ENCODE results near the gene ETNK1.

The ETNK1 gene

DNA sequence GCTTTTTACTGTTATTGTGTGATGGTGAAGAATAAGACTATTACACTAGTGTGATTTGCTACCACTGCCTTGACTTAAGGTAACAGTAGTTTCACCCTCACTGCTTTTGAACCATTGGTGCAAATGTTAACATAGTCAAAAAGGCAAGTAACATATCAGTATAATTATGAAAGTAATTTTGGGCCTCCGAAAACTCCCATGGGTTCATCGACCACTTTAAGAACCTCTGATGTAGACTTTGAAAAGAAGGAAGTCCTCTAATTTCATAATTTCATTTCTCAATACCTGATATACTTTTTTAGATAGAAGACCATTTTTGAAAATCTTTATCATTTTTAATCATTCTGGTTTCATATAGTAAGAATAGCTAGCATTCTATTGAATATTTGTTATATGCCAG, 57.7 kb downstream of the ETNK1 start:
- Histone ChIP-seq H3K23ac (ENCODE audit: low read length in 2 of 2) (no peak overlapping the region), H3K4me3 (ENCODE audit: insufficient read depth in 1 of 2, low read depth in 1 of 2, low read length in 2 of 2) (no peak overlapping the region), H2BK12ac (ENCODE audit: low read length in 2 of 2) (no peak overlapping the region), H3K36me3 (ENCODE audit: control insufficient read depth in 1 of 2, insufficient read depth in 2 of 2, low read depth in 1 of 2, low read length in 2 of 2) (peaks cover 9 to 53% of the 10 kb centered on the region in 2 experiments), H3K4me2 (ENCODE audit: low read length, poor library complexity, severe bottlenecking) (no peak overlapping the region), H3K27ac (ENCODE audit: low read length, poor library complexity, severe bottlenecking) (no peak overlapping the region), H2AFZ (ENCODE audit: low read depth, low read length) (no peak overlapping the region), H3K18ac (ENCODE audit: low read depth in 1 of 2, low read length in 2 of 2) (no peak overlapping the region), H2AK5ac (ENCODE audit: low read length, severe bottlenecking) (no peak overlapping the region), H3K9ac (ENCODE audit: low read length) (no peak overlapping the region), H4K8ac (ENCODE audit: low read length) (no peak overlapping the region), H3K4me1 (ENCODE audit: control insufficient read depth, insufficient read depth, low read depth, low read length) (no peaks in the 10 kb centered on the region), H3K27me3 (ENCODE audit: control insufficient read depth in 1 of 2, insufficient read depth in 1 of 2, low read length in 2 of 2) (no peaks in the 10 kb centered on the region), H2BK120ac (ENCODE audit: low read depth, low read length) (no peak overlapping the region), H4K91ac (ENCODE audit: low read length) (no peak overlapping the region), H2BK5ac (ENCODE audit: low read depth, low read length, poor library complexity, severe bottlenecking) (no peak overlapping the region), H3K9me3 (ENCODE audit: control insufficient read depth, low read length) (no peaks in the 10 kb centered on the region), H3K4ac (ENCODE audit: low read depth in 1 of 2, low read length in 2 of 2) (no peak overlapping the region), H2BK15ac (ENCODE audit: low read depth, poor library complexity, severe bottlenecking) (no peak overlapping the region), H3K14ac (ENCODE audit: low read length in 2 of 2) (no peak overlapping the region), H3K79me1 (replicated peaks; ENCODE audit: low read length, poor library complexity, severe bottlenecking) (peaks cover 12% of the 10 kb centered on the region)
- no CpG with 5 or more reads among the region's 2 CpGs for WGBS
- no peak for DNase-seq

DNA sequence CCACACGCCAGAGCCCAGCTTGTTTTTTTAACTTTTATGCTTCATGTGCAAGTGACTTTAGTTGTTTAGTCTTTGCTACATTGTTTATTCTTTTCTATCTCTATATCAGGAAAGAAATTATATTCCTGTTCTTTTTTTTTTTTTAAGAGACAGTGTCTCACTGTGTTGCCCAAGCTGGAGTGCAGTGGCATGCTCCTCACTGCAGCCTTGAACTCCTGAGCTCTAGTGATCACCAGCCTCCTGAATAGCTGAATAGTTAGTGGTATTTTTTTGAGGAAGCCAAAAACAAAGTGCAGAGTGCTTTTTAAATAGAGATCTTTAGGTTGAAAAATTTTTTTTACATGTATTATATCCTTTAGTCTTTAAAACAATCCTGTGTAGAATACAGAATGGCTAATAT, 58.2 kb downstream of the ETNK1 start:
- DNase-seq, result no peak
- Histone ChIP-seq H3K27ac (ENCODE audit: low read length, poor library complexity, severe bottlenecking) (no peak overlapping the region), H3K14ac (ENCODE audit: low read length in 2 of 2) (no peak overlapping the region), H3K18ac (ENCODE audit: low read depth in 1 of 2, low read length in 2 of 2) (no peak overlapping the region), H3K9me3 (ENCODE audit: control insufficient read depth, low read length) (no peaks in the 10 kb centered on the region), H2BK120ac (ENCODE audit: low read depth, low read length) (no peak overlapping the region), H3K4me3 (ENCODE audit: insufficient read depth in 1 of 2, low read depth in 1 of 2, low read length in 2 of 2) (no peak overlapping the region), H4K91ac (ENCODE audit: low read length) (no peak overlapping the region), H3K79me1 (replicated peaks; ENCODE audit: low read length, poor library complexity, severe bottlenecking) (peaks cover 12% of the 10 kb centered on the region), H3K4me2 (ENCODE audit: low read length, poor library complexity, severe bottlenecking) (no peak overlapping the region), H3K27me3 (ENCODE audit: control insufficient read depth in 1 of 2, insufficient read depth in 1 of 2, low read length in 2 of 2) (no peaks in the 10 kb centered on the region), H4K8ac (ENCODE audit: low read length) (no peak overlapping the region), H3K4ac (ENCODE audit: low read depth in 1 of 2, low read length in 2 of 2) (no peak overlapping the region), H3K23ac (ENCODE audit: low read length in 2 of 2) (no peak overlapping the region), H2AK5ac (ENCODE audit: low read length, severe bottlenecking) (no peak overlapping the region), H2BK5ac (ENCODE audit: low read depth, low read length, poor library complexity, severe bottlenecking) (no peak overlapping the region), H3K9ac (ENCODE audit: low read length) (no peak overlapping the region), H2BK15ac (ENCODE audit: low read depth, poor library complexity, severe bottlenecking) (no peak overlapping the region), H2BK12ac (ENCODE audit: low read length in 2 of 2) (no peak overlapping the region), H2AFZ (ENCODE audit: low read depth, low read length) (no peak overlapping the region), H3K4me1 (ENCODE audit: control insufficient read depth, insufficient read depth, low read depth, low read length) (no peaks in the 10 kb centered on the region), H3K36me3 (ENCODE audit: control insufficient read depth in 1 of 2, insufficient read depth in 2 of 2, low read depth in 1 of 2, low read length in 2 of 2) (peaks cover 9 to 48% of the 10 kb centered on the region in 2 experiments)
- WGBS, result 100% methylated on average over 1 of the region's 1 CpG

GRCh38 chr12:22684140-22685118, 59.5 kb downstream of the ETNK1 start:
- Histone ChIP-seq H2BK120ac (ENCODE audit: low read depth, low read length) (no peak overlapping the region), H2BK5ac (ENCODE audit: low read depth, low read length, poor library complexity, severe bottlenecking) (no peak overlapping the region), H3K9ac (ENCODE audit: low read length) (peak overlapping the region; percentile 43), H3K4me2 (ENCODE audit: low read length, poor library complexity, severe bottlenecking) (no peak overlapping the region), H4K91ac (ENCODE audit: low read length) (no peak overlapping the region), H2AK5ac (ENCODE audit: low read length, severe bottlenecking) (no peak overlapping the region), H4K8ac (ENCODE audit: low read length) (no peak overlapping the region), H3K4me1 (ENCODE audit: control insufficient read depth, insufficient read depth, low read depth, low read length) (no peaks in the 10 kb centered on the region), H3K4me3 (ENCODE audit: insufficient read depth in 1 of 2, low read depth in 1 of 2, low read length in 2 of 2) (no peak overlapping the region), H3K27me3 (ENCODE audit: control insufficient read depth in 1 of 2, insufficient read depth in 1 of 2, low read length in 2 of 2) (no peaks in the 10 kb centered on the region), H3K14ac (ENCODE audit: low read length in 2 of 2) (no peak overlapping the region), H3K79me1 (replicated peaks; ENCODE audit: low read length, poor library complexity, severe bottlenecking) (peaks cover 5% of the 10 kb centered on the region), H2BK15ac (ENCODE audit: low read depth, poor library complexity, severe bottlenecking) (no peak overlapping the region), H3K9me3 (ENCODE audit: control insufficient read depth, low read length) (no peaks in the 10 kb centered on the region), H3K27ac (ENCODE audit: low read length, poor library complexity, severe bottlenecking) (no peak overlapping the region), H3K18ac (ENCODE audit: low read depth in 1 of 2, low read length in 2 of 2) (no peak overlapping the region), H3K23ac (ENCODE audit: low read length in 2 of 2) (no peak overlapping the region), H3K4ac (ENCODE audit: low read depth in 1 of 2, low read length in 2 of 2) (no peak overlapping the region), H3K36me3 (ENCODE audit: control insufficient read depth in 1 of 2, insufficient read depth in 2 of 2, low read depth in 1 of 2, low read length in 2 of 2) (peaks cover 4 to 35% of the 10 kb centered on the region in 2 experiments), H2BK12ac (ENCODE audit: low read length in 2 of 2) (no peak overlapping the region), H2AFZ (ENCODE audit: low read depth, low read length) (no peak overlapping the region)
- WGBS, result no CpG with 5 or more reads among the region's 5 CpGs
- peak; percentile 61 for DNase-seq

DNA sequence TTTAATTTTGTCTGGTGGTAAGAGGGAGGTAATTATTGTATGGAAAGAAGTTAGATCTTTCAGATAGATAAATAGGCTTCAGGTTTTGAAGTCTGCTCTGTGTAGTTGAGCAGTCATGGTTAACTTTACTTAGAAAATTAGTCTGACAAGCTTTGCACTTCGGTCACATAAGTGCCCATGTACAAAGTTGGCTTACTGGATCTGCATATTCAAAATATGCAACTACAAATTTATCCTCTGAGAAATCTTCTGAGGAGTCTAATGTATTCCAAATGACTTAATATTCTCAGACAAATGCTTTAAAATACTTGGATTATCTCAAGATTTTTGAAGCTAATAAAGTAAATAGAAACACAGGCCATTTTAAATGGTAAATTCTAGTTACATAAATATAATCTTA, 61.2 kb downstream of the ETNK1 start:
- H3K14ac ChIP-seq (ENCODE audit: low read length in 2 of 2), result no peak overlapping the region
- no peak overlapping the region for H3K9ac ChIP-seq (ENCODE audit: low read length)
- no peak for DNase-seq

More for the DNA sequence above, 61.2 kb downstream of the ETNK1 start:
- Histone ChIP-seq H3K4me1 (ENCODE audit: control insufficient read depth, insufficient read depth, low read depth, low read length) (no peaks in the 10 kb centered on the region), H2BK5ac (ENCODE audit: low read depth, low read length, poor library complexity, severe bottlenecking) (no peak overlapping the region), H3K27me3 (ENCODE audit: control insufficient read depth in 1 of 2, insufficient read depth in 1 of 2, low read length in 2 of 2) (no peaks in the 10 kb centered on the region), H3K4me2 (ENCODE audit: low read length, poor library complexity, severe bottlenecking) (no peak overlapping the region), H4K8ac (ENCODE audit: low read length) (no peak overlapping the region), H3K9me3 (ENCODE audit: control insufficient read depth, low read length) (no peaks in the 10 kb centered on the region), H2BK120ac (ENCODE audit: low read depth, low read length) (no peak overlapping the region), H3K18ac (ENCODE audit: low read depth in 1 of 2, low read length in 2 of 2) (no peak overlapping the region), H2BK12ac (ENCODE audit: low read length in 2 of 2) (no peak overlapping the region), H2BK15ac (ENCODE audit: low read depth, poor library complexity, severe bottlenecking) (no peak overlapping the region), H3K27ac (ENCODE audit: low read length, poor library complexity, severe bottlenecking) (no peak overlapping the region), H4K91ac (ENCODE audit: low read length) (no peak overlapping the region), H2AK5ac (ENCODE audit: low read length, severe bottlenecking) (no peak overlapping the region), H3K79me1 (replicated peaks; ENCODE audit: low read length, poor library complexity, severe bottlenecking) (no peaks in the 10 kb centered on the region), H3K36me3 (ENCODE audit: control insufficient read depth in 1 of 2, insufficient read depth in 2 of 2, low read depth in 1 of 2, low read length in 2 of 2) (peaks cover 0 to 19% of the 10 kb centered on the region in 2 experiments), H3K4me3 (ENCODE audit: insufficient read depth in 1 of 2, low read depth in 1 of 2, low read length in 2 of 2) (no peak overlapping the region), H2AFZ (ENCODE audit: low read depth, low read length) (no peak overlapping the region), H3K4ac (ENCODE audit: low read depth in 1 of 2, low read length in 2 of 2) (no peak overlapping the region), H3K23ac (ENCODE audit: low read length in 2 of 2) (no peak overlapping the region)
- WGBS, result no CpG with 5 or more reads among the region's 1 CpG

All from mesenchymal stem cell (in vitro differentiated cells and primary cell).